Measurements from ENCODE around the gene ARHGAP29. TPM values are rescaled to one million over a fixed set of nuclear protein-coding genes. Genes with fewer than 3 reads are reported as not detected.

The ARHGAP29 gene
- polyA plus RNA-seq, 1 experiment = 30.4 TPM

GRCh38 chr1:94231746-94232145 is 5.6 kb downstream of the ARHGAP29 start:
- H3K27ac ChIP-seq (ENCODE audit: low read depth, low read length) = no peak overlapping the region
- H3K27me3 ChIP-seq (ENCODE audit: control insufficient read depth, insufficient read depth, low read length) = no peaks in the 10 kb centered on the region
- DNase-seq (ENCODE audit: low read depth, low spot score) = no peak
- TF ChIP-seq, protein P1, sequence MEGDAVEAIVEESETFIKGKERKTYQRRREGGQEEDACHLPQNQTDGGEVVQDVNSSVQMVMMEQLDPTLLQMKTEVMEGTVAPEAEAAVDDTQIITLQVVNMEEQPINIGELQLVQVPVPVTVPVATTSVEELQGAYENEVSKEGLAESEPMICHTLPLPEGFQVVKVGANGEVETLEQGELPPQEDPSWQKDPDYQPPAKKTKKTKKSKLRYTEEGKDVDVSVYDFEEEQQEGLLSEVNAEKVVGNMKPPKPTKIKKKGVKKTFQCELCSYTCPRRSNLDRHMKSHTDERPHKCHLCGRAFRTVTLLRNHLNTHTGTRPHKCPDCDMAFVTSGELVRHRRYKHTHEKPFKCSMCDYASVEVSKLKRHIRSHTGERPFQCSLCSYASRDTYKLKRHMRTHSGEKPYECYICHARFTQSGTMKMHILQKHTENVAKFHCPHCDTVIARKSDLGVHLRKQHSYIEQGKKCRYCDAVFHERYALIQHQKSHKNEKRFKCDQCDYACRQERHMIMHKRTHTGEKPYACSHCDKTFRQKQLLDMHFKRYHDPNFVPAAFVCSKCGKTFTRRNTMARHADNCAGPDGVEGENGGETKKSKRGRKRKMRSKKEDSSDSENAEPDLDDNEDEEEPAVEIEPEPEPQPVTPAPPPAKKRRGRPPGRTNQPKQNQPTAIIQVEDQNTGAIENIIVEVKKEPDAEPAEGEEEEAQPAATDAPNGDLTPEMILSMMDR (IDR thresholded peaks at IDR 0.05; ENCODE audit: low read depth, low read length) = no peak
- H3K9me3 ChIP-seq (ENCODE audit: control insufficient read depth, insufficient read depth, low read length) = no peaks in the 10 kb centered on the region
- POLR2A ChIA-PET = no interaction called here
- CTCF ChIA-PET = no interaction called here
- H3K4me3 ChIP-seq (ENCODE audit: low read depth, low read length) = no peak overlapping the region

DNA sequence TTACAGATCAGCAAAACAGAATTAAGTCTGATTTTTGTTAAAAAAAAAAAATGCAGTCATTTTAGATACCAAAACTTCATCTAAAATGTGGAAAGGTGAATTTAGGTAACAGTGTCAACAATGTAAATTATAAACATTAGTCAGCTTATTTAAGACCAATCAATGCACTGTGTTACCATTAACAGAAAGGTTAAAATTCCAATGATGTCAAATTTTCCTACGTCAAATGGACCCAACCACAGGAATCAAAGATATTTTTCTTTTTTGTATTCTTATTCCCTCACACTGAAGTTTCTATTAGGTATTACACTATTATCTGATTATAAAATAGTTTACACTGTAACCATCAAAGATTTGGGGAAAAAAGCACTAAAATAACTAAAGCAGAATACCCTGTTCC is 6.5 kb downstream of the ARHGAP29 start:
- TF ChIP-seq, protein P1 (IDR thresholded peaks at IDR 0.05; ENCODE audit: low read depth, low read length) = no peak
- POLR2A ChIA-PET = no interaction called here
- Histone ChIP-seq H3K27ac (ENCODE audit: low read depth, low read length) (no peak overlapping the region), H3K27me3 (ENCODE audit: control insufficient read depth, insufficient read depth, low read length) (no peaks in the 10 kb centered on the region), H3K4me3 (ENCODE audit: low read depth, low read length) (no peak overlapping the region), H3K9me3 (ENCODE audit: control insufficient read depth, insufficient read depth, low read length) (no peaks in the 10 kb centered on the region)
- CTCF ChIA-PET = interaction anchor here (1.5 kb wide), 1 partner anchor 105 kb away, joined by 5 read pairs; no protein-coding TSS in a partner anchor
- no peak for DNase-seq (ENCODE audit: low read depth, low spot score)

- TF ChIP-seq, protein P1 (IDR thresholded peaks at IDR 0.05; ENCODE audit: low read depth, low read length) = no peak
Measured at GRCh38 chr1:94228640-94229375, 8.6 kb downstream of the ARHGAP29 start.

GRCh38 chr1:94227624-94228023 is 9.8 kb downstream of the ARHGAP29 start:
- CTCF ChIA-PET = interaction anchor here (1.4 to 4.4 kb wide), 3 partner anchors 107 to 202 kb away, joined by 4 to 22 read pairs (median 16); no protein-coding TSS in a partner anchor
- TF ChIP-seq, protein P1 (IDR thresholded peaks at IDR 0.05; ENCODE audit: low read depth, low read length) = no peak

More at GRCh38 chr1:94228640-94229375, 8.6 kb downstream of the ARHGAP29 start:
- ChIA-PET POLR2A (interaction anchor here (1.4 kb wide), 1 partner anchor 8 kb away, joined by 4 read pairs; the partner anchor contains the start of gene ARHGAP29), CTCF (interaction anchor here (1.0 to 4.4 kb wide), 4 partner anchors 106 to 203 kb away, joined by 3 to 22 read pairs (median 10); no protein-coding TSS in a partner anchor)
- Histone ChIP-seq H3K4me3 (ENCODE audit: low read depth, low read length) (no peak overlapping the region), H3K27ac (ENCODE audit: low read depth, low read length) (no peak overlapping the region), H3K27me3 (ENCODE audit: control insufficient read depth, insufficient read depth, low read length) (no peaks in the 10 kb centered on the region), H3K9me3 (ENCODE audit: control insufficient read depth, insufficient read depth, low read length) (no peaks in the 10 kb centered on the region)
- no peak for DNase-seq (ENCODE audit: low read depth, low spot score)

DNA sequence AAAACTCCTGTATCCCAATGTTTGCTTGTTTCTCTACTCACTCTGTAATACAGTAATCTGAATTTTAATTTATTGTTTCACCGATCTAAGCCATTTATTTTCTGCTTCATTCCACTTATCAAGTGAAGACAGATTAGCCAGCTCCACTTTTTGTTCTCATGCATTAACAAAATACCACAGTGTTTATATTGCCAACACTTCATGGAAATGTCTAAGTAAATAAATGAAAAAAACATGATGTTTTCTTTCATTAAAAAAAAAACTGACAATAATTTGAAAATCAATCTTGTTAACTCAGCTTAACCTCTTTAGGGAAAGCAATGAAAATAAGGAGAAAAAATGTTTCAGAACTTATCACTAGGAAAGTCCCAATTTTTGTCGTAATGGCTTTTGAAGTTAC is 11.5 kb downstream of the ARHGAP29 start:
- H3K27me3 ChIP-seq (ENCODE audit: control insufficient read depth, insufficient read depth, low read length) = no peaks in the 10 kb centered on the region
- ChIA-PET CTCF (interaction anchor here (0.6 to 4.4 kb wide), 4 partner anchors 35 to 186 kb away, joined by 3 to 22 read pairs (median 6); no protein-coding TSS in a partner anchor), POLR2A (no interaction called here)
- no peak for DNase-seq (ENCODE audit: low read depth, low spot score)
- H3K27ac ChIP-seq (ENCODE audit: low read depth, low read length) = no peak overlapping the region
- H3K9me3 ChIP-seq (ENCODE audit: control insufficient read depth, insufficient read depth, low read length) = no peaks in the 10 kb centered on the region
- no peak overlapping the region for H3K4me3 ChIP-seq (ENCODE audit: low read depth, low read length)
- TF ChIP-seq, protein P1 (IDR thresholded peaks at IDR 0.05; ENCODE audit: low read depth, low read length) = no peak

More at GRCh38 chr1:94227624-94228023, 9.8 kb downstream of the ARHGAP29 start:
- POLR2A ChIA-PET = interaction anchor here (1.4 kb wide), 1 partner anchor 10 kb away, joined by 4 read pairs; the partner anchor contains the start of gene ARHGAP29
- no peaks in the 10 kb centered on the region for H3K9me3 ChIP-seq (ENCODE audit: control insufficient read depth, insufficient read depth, low read length)
- DNase-seq (ENCODE audit: low read depth, low spot score) = no peak
- no peaks in the 10 kb centered on the region for H3K27me3 ChIP-seq (ENCODE audit: control insufficient read depth, insufficient read depth, low read length)
- H3K4me3 ChIP-seq (ENCODE audit: low read depth, low read length) = no peak overlapping the region
- no peak overlapping the region for H3K27ac ChIP-seq (ENCODE audit: low read depth, low read length)

Measured in AG04450 (cell line).